CD8-positive, alpha-beta memory T cell (primary cell): ENCODE data around the gene LARP7. TPM values are rescaled to one million over a fixed set of nuclear protein-coding genes. Genes with fewer than 3 reads are reported as not detected.
A peak's percentile ranks its signal among the peaks of the same experiment; 100 is the strongest.
"Not testable (repeated sequence)": the region's sequence is repeated elsewhere in the genome, so short reads cannot be mapped to it uniquely, and the experiment has no call there.

ENCODE experiments used
- CTCF ChIA-PET: fragments of 350-600 bp; sonication (Branson Sonifier 250); formaldehyde crosslinking; loops from one replicate; lab custom pipeline; 2021; ENCODE audit warnings: antibody characterized with exemption; lab: Charles Lee
- POLR2A ChIA-PET: fragments of 350-600 bp; sonication (Branson Sonifier 250); formaldehyde crosslinking; loops from one replicate; lab custom pipeline; 2021; ENCODE audit warnings: antibody characterized with exemption; lab: Charles Lee
- DNase-seq, 5 donors: peaks; one replicate each; pipeline versions ENCODE4 v3.0.0 to v3.0.0-alpha.2; 2020 to 2022; ENCODE audit warnings: mixed read lengths in 1 of 5
- H3K27ac ChIP-seq: one replicate; pipeline ENCODE4 v1.7.0; 2013; ENCODE audit warnings: low read depth, mild to moderate bottlenecking, low read length, moderate library complexity
- H3K27me3 ChIP-seq: 2 replicates; pipeline ENCODE4 v1.7.0; 2013; ENCODE audit warnings: low read length, mild to moderate bottlenecking; ENCODE audit not compliant: insufficient read depth, poor library complexity, severe bottlenecking
- H3K36me3 ChIP-seq: 2 replicates; pipeline ENCODE4 v1.7.0; 2013; ENCODE audit warnings: mild to moderate bottlenecking, low read length, moderate library complexity; ENCODE audit not compliant: insufficient read depth
- H3K4me1 ChIP-seq: 2 replicates; pipeline ENCODE4 v1.7.0; 2013; ENCODE audit warnings: mild to moderate bottlenecking, low read length, moderate library complexity; ENCODE audit not compliant: insufficient read depth
- H3K4me3 ChIP-seq: 2 replicates; pipeline ENCODE4 v1.7.0; 2013; ENCODE audit warnings: mild to moderate bottlenecking, low read length
- H3K9me3 ChIP-seq: 2 replicates; pipeline ENCODE4 v1.7.0; 2013; ENCODE audit warnings: mild to moderate bottlenecking, low read length
- H3K27ac Mint-ChIP-seq, 8 donors: one replicate each; pipeline ENCODE4 v1.8.0; 2020 to 2021; ENCODE audit warnings: mixed read lengths in 8 of 8, mild to moderate bottlenecking in 6 of 8, inconsistent platforms in 3 of 8, moderate library complexity in 3 of 8
- H3K27me3 Mint-ChIP-seq, 2 donors: one replicate each; pipeline ENCODE4 v1.8.0; 2020 to 2021; ENCODE audit warnings: mixed read lengths in 2 of 2, mild to moderate bottlenecking in 1 of 2, moderate library complexity in 1 of 2
- H3K36me3 Mint-ChIP-seq, 3 donors: one replicate each; pipeline ENCODE4 v1.8.0; 2020 to 2021; ENCODE audit warnings: mixed read lengths in 3 of 3, inconsistent platforms in 1 of 3, mild to moderate bottlenecking in 1 of 3
- H3K4me1 Mint-ChIP-seq, 3 donors: one replicate each; pipeline ENCODE4 v1.8.0; 2020 to 2021; ENCODE audit warnings: mixed read lengths in 3 of 3, inconsistent platforms in 1 of 3, mild to moderate bottlenecking in 1 of 3
- H3K4me3 Mint-ChIP-seq, 7 donors: one replicate each; pipeline ENCODE4 v1.8.0; 2020 to 2021; ENCODE audit warnings: mixed read lengths in 7 of 7, mild to moderate bottlenecking in 6 of 7, moderate library complexity in 4 of 7, inconsistent platforms in 2 of 7
- H3K9me3 Mint-ChIP-seq, 5 donors: one replicate each; pipeline ENCODE4 v1.8.0; 2020 to 2022; ENCODE audit warnings: mixed read lengths in 5 of 5, mild to moderate bottlenecking in 3 of 5, moderate library complexity in 2 of 5, inconsistent platforms in 1 of 5
- polyA plus RNA-seq: library from polyadenylated mRNA; unstranded; fragments of 300-500 nt; fragmentation: Illumina TruSeq; gene quantifications from one replicate; pipeline ENCODE4 v1.2.3, GENCODE V29; 2021
- total RNA-seq, 2 experiments: library from RNA; stranded (reverse); gene quantifications; one replicate each; pipeline ENCODE4 v1.2.3, GENCODE V29; 2021

LARP7 gene
- total and polyA plus RNA-seq, 3 experiments from 2014 or later, result 46.1 to 51.4 (median 48.5) TPM

DNA sequence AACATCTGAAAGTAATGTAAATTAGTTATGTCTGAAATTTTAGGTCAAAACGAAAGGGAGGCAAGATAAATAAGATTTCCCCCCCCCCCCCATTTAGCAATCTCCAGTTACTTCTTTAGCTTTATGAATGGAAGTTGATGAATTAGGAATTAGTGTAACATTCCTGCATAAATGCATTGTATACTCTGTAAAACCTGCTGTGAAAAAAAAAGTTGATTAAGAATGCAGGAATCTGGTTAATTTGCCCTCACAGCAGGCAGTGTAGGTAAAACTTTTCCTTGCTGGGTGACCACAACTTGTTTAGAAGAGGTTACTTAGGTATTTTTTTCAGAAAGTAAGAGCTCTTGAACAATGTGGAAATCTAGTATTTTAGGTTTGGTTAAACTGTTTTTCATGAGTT lies 15.3 kb downstream of the LARP7 start:
- no peaks in the 10 kb centered on the region for H3K4me1 ChIP-seq
- no peaks in the 10 kb centered on the region for H3K4me1 Mint-ChIP-seq
- H3K36me3 ChIP-seq, result peaks cover 21% of the 10 kb centered on the region
- no peak overlapping the region for H3K4me3 ChIP-seq
- no peaks in the 10 kb centered on the region for H3K27me3 Mint-ChIP-seq
- ChIA-PET CTCF (no interaction called here), POLR2A (no interaction called here)
- H3K9me3 Mint-ChIP-seq, result no peaks in the 10 kb centered on the region
- H3K27ac Mint-ChIP-seq, result no peak overlapping the region
- H3K27me3 ChIP-seq, result no peaks in the 10 kb centered on the region
- no peaks in the 10 kb centered on the region for H3K9me3 ChIP-seq
- H3K4me3 Mint-ChIP-seq, result no peak overlapping the region
- H3K36me3 Mint-ChIP-seq, result peaks cover 13 to 79% (median 14%) of the 10 kb centered on the region in 3 donors
- no peak for DNase-seq
- H3K27ac ChIP-seq, result no peak overlapping the region

DNA sequence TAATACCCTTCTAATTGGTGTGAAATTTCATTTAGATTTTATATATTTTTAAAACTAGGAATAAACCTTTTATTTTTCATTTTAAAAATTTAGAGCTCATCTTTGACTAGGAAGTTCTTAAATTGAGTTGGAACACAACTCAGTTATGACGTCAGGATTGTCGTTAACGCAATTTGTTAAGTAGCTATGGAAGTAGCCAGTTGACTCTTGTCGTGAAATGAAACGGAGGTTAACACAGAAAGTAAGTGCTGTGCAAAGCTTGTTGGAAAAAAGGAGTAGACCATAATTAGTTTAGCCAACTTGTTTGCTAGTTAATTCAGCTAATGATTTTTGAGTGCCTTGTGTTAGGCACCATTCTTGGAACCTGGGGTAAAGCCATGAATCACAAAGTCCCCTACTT lies 18.3 kb downstream of the LARP7 start:
- Mint-ChIP-seq H3K9me3 (no peaks in the 10 kb centered on the region), H3K4me1 (no peaks in the 10 kb centered on the region), H3K4me3 (no peak overlapping the region), H3K36me3 (peaks cover 16 to 74% (median 17%) of the 10 kb centered on the region in 3 donors), H3K27me3 (no peaks in the 10 kb centered on the region), H3K27ac (no peak overlapping the region)
- Histone ChIP-seq H3K4me1 (no peaks in the 10 kb centered on the region), H3K27me3 (no peaks in the 10 kb centered on the region), H3K36me3 (peaks cover 13% of the 10 kb centered on the region), H3K4me3 (no peak overlapping the region), H3K27ac (no peak overlapping the region), H3K9me3 (no peaks in the 10 kb centered on the region)
- ChIA-PET POLR2A (no interaction called here), CTCF (interaction anchor here (0.9 to 2.0 kb wide), 2 partner anchors 8 to 9 kb away, joined by 3 to 5 read pairs; no protein-coding TSS in a partner anchor)
- DNase-seq, result no peak

DNA sequence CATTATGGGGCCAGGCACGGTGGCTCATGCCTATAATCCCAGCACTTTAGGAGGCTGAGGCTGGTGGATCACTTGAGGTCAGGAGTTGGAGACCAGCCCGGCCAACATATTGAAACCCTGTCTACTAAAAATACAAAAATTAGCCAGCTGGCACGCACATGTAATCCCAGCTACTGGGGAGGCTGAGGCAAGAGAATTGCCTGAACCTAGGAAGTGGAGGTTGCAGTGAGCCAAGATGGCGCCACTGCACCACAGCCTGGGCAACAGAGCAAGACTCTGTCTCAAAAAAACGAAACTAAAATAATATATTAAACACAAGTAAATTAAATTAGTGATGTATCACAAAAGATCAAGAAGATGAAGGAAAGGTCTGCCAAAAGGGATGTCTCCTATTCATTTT lies 19.2 kb downstream of the LARP7 start:
- H3K4me1 ChIP-seq, H3K4me3 ChIP-seq, H3K4me3 Mint-ChIP-seq, H3K9me3 Mint-ChIP-seq, H3K36me3 ChIP-seq, H3K27me3 ChIP-seq, H3K27me3 Mint-ChIP-seq, H3K9me3 ChIP-seq, H3K27ac Mint-ChIP-seq, POLR2A ChIA-PET, H3K27ac ChIP-seq, DNase-seq, H3K4me1 Mint-ChIP-seq: not testable (repeated sequence)
- H3K36me3 Mint-ChIP-seq, result peaks cover 15 to 68% (median 17%) of the 10 kb centered on the region in 3 donors
- CTCF ChIA-PET, result interaction anchor here (0.9 to 2.0 kb wide), 3 partner anchors 7 to 107 kb away, joined by 3 to 5 read pairs (median 3); no protein-coding TSS in a partner anchor

DNA sequence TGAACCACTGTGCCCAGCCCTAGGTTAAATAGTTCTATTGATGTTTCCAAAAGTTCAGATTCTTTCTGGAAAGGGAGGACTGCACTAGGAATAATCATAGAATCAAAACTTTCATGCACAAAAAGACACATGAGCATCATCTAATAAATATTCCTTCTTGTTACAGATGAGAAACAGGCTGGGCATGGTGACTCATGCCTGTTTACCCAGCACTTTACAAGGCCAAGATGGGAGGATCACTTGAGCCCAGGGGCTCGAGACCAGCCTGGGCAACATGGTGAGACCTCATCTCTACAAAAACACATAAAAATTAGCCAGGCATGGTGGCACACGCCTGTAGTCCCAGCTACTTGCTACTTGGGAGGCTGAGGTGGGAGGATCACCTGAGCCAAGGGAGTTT lies 27.7 kb downstream of the LARP7 start:
- Mint-ChIP-seq H3K4me1 (no peaks in the 10 kb centered on the region), H3K9me3 (no peaks in the 10 kb centered on the region), H3K27ac (peak overlapping the region in 1 of 8 donors; percentile 4), H3K36me3 (peaks cover 0 to 5% (median 1%) of the 10 kb centered on the region in 3 donors), H3K4me3 (no peak overlapping the region), H3K27me3 (peaks cover 0 to 1% of the 10 kb centered on the region in 2 donors)
- H3K27me3 ChIP-seq, result no peaks in the 10 kb centered on the region
- ChIA-PET CTCF (no interaction called here), POLR2A (interaction anchor here (0.6 kb wide), 1 partner anchor 37 kb away, joined by 3 read pairs; no protein-coding TSS in a partner anchor)
- DNase-seq, result no peak
- H3K27ac ChIP-seq, result no peak overlapping the region
- no peak overlapping the region for H3K4me3 ChIP-seq
- H3K4me1 ChIP-seq, result no peaks in the 10 kb centered on the region
- H3K36me3 ChIP-seq, result no peaks in the 10 kb centered on the region
- no peaks in the 10 kb centered on the region for H3K9me3 ChIP-seq

DNA sequence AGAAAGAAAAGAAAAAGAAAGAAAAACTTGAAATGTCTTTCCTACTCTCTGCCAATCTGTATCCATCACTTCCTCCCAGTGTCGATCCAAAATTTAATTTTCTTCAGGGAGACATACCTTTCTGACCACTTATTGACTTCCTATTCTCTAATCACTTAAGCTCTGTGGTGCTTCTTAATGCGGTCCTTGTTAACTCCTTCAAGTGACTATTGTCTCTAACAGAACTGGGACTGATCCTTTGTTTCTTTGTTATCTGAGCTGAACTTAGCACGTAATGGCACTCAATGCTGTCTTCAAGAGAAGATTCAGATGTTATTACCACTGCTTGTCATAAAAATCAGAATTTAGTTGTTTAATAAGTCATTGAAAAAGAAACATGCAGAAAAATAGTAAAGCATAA lies 31.2 kb downstream of the LARP7 start:
- H3K4me1 ChIP-seq, result no peaks in the 10 kb centered on the region
- CTCF ChIA-PET, result no interaction called here

DNA sequence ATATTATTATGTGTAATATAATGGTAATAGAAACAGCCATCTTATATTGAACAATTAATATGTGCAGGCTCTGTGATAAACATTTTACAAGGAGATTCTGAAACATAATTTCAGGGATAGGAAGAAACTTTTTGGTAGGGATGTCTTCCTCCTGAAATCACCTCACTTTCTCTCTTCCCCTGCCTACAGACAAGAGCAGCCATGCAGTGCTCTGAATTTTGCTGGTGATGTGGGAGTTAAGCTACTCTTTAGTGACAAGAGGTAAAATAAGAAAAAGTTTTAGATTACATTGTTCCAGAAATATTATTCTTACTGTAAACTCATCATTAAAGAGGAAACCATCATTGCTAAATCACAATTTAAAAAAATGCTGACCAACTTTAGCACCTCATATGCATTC lies 36.1 kb downstream of the LARP7 start:
- ChIA-PET CTCF (no interaction called here), POLR2A (no interaction called here)
- Mint-ChIP-seq H3K36me3 (peaks cover 0 to 3% (median 0%) of the 10 kb centered on the region in 3 donors), H3K9me3 (no peaks in the 10 kb centered on the region), H3K27ac (no peak overlapping the region), H3K27me3 (peaks cover 0 to 4% of the 10 kb centered on the region in 2 donors), H3K4me3 (no peak overlapping the region), H3K4me1 (no peaks in the 10 kb centered on the region)
- Histone ChIP-seq H3K27ac (no peak overlapping the region), H3K36me3 (no peaks in the 10 kb centered on the region), H3K4me1 (no peaks in the 10 kb centered on the region), H3K9me3 (no peaks in the 10 kb centered on the region), H3K4me3 (no peak overlapping the region), H3K27me3 (no peaks in the 10 kb centered on the region)
- no peak for DNase-seq

More for the DNA sequence above, 31.2 kb downstream of the LARP7 start:
- no peaks in the 10 kb centered on the region for H3K4me1 Mint-ChIP-seq
- peaks cover 0 to 1% of the 10 kb centered on the region in 2 donors for H3K27me3 Mint-ChIP-seq
- peaks cover 0 to 5% (median 1%) of the 10 kb centered on the region in 3 donors for H3K36me3 Mint-ChIP-seq
- POLR2A ChIA-PET, result no interaction called here
- H3K27ac ChIP-seq, result no peak overlapping the region
- H3K36me3 ChIP-seq, result no peaks in the 10 kb centered on the region
- H3K27me3 ChIP-seq, result no peaks in the 10 kb centered on the region
- no peaks in the 10 kb centered on the region for H3K9me3 ChIP-seq
- no peak for DNase-seq
- no peak overlapping the region for H3K4me3 Mint-ChIP-seq
- H3K27ac Mint-ChIP-seq, result no peak overlapping the region
- no peak overlapping the region for H3K4me3 ChIP-seq
- H3K9me3 Mint-ChIP-seq, result no peaks in the 10 kb centered on the region

DNA sequence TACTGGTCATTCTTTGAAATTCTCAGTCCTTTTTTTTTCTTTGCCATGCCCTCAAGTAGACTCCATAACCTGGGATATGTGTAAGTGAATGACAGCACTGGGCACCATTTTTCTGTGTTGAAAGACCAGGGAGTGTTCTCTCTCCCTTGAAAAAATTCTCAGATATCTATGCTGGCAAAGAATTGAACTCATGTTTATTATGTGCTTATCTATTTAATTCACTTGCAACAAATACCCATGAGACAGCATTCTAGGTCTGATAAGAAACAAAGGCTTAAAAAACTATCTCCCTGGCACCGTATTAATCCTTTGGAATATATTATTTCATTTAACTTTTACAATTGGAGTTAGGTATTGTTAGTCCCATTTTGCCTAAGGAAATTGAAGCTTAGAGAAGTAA lies 36.7 kb downstream of the LARP7 start:
- CTCF ChIA-PET, result no interaction called here
- DNase-seq, result no peak
- POLR2A ChIA-PET, result no interaction called here
- H3K27me3 ChIP-seq, result no peaks in the 10 kb centered on the region
- Mint-ChIP-seq H3K27ac (no peak overlapping the region), H3K27me3 (peaks cover 0 to 4% of the 10 kb centered on the region in 2 donors), H3K4me3 (no peak overlapping the region), H3K36me3 (peaks cover 0 to 1% (median 0%) of the 10 kb centered on the region in 3 donors), H3K4me1 (no peaks in the 10 kb centered on the region), H3K9me3 (no peaks in the 10 kb centered on the region)
- no peak overlapping the region for H3K27ac ChIP-seq
- H3K4me1 ChIP-seq, result no peaks in the 10 kb centered on the region
- H3K36me3 ChIP-seq, result no peaks in the 10 kb centered on the region
- H3K4me3 ChIP-seq, result no peak overlapping the region
- no peaks in the 10 kb centered on the region for H3K9me3 ChIP-seq

DNA sequence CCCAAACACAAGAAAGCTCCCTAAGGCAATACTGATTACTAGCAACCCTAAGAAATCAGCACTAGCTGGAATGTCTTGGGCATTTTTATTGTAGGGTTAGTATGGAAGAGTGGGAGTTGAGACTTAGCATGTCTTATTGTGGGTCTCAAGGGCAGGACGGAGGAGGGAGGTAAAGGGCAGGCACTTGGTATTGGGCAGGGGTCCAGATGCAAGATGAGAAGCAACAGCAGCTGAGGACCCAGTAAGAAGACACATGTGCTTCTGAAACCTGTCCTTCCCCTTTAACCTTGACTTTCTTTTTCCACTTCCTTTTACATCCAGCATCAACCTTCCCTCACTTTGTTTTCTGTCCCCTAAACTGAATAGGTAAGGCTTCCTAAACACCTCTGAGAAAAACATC lies 37.4 kb downstream of the LARP7 start:
- Histone ChIP-seq H3K4me3 (no peak overlapping the region), H3K9me3 (no peaks in the 10 kb centered on the region), H3K27ac (no peak overlapping the region), H3K27me3 (no peaks in the 10 kb centered on the region), H3K4me1 (no peaks in the 10 kb centered on the region), H3K36me3 (no peaks in the 10 kb centered on the region)
- H3K27ac Mint-ChIP-seq, result no peak overlapping the region
- no peak for DNase-seq
- H3K4me3 Mint-ChIP-seq, result no peak overlapping the region
- no peaks in the 10 kb centered on the region for H3K9me3 Mint-ChIP-seq
- H3K4me1 Mint-ChIP-seq, result no peaks in the 10 kb centered on the region
- peaks cover 0 to under 1% (median 0%) of the 10 kb centered on the region in 3 donors for H3K36me3 Mint-ChIP-seq
- ChIA-PET POLR2A (no interaction called here), CTCF (no interaction called here)
- H3K27me3 Mint-ChIP-seq, result peaks cover 0 to 4% of the 10 kb centered on the region in 2 donors
